ENCODE measurements around the gene ESYT1.
"Not testable (repeated sequence)": the region's sequence is repeated elsewhere in the genome, so short reads cannot be mapped to it uniquely, and the experiment has no call there.

The ESYT1 gene

GRCh38 chr12:56146492-56147460 lies 18.7 kb downstream of the ESYT1 start:
- Mint-ChIP-seq H3K27me3 (no peaks in the 10 kb centered on the region), H3K4me3 (no peak overlapping the region), H3K9me3 (no peaks in the 10 kb centered on the region), H3K27ac (peak overlapping the region in 1 of 2 donors; percentile 67), H3K36me3 (ENCODE audit: insufficient read depth) (peaks cover 51% of the 10 kb centered on the region), H3K4me1 (ENCODE audit: low read depth in 2 of 2) (peaks cover 19 to 25% of the 10 kb centered on the region in 2 donors)
- DNase-seq = no peak
- ATAC-seq (replicated peaks) = no peak

GRCh38 chr12:56150563-56150962 lies 22.5 kb downstream of the ESYT1 start:
- Mint-ChIP-seq H3K9me3 (no peaks in the 10 kb centered on the region), H3K27me3 (no peaks in the 10 kb centered on the region), H3K36me3 (ENCODE audit: insufficient read depth) (peaks cover 28% of the 10 kb centered on the region), H3K4me3 (peak overlapping the region; percentile 81 to 88), H3K4me1 (ENCODE audit: low read depth in 2 of 2) (peaks cover 11 to 15% of the 10 kb centered on the region in 2 donors), H3K27ac (peak overlapping the region; percentile 90 to 93)
- ATAC-seq (replicated peaks) (no peak), DNase-seq (no peak)

GRCh38 chr12:56151672-56152131 lies 23.6 kb downstream of the ESYT1 start:
- Mint-ChIP-seq H3K36me3 (ENCODE audit: insufficient read depth) (peaks cover 25% of the 10 kb centered on the region), H3K4me1 (ENCODE audit: low read depth in 2 of 2) (peaks cover 11 to 15% of the 10 kb centered on the region in 2 donors), H3K9me3 (no peaks in the 10 kb centered on the region), H3K4me3 (peak overlapping the region; percentile 81 to 88), H3K27ac (peak overlapping the region; percentile 90 to 93), H3K27me3 (no peaks in the 10 kb centered on the region)
- ATAC-seq (replicated peaks) (peak; percentile 73), DNase-seq (peak; percentile 40 to 64 (median 52))

GRCh38 chr12:56152132-56152755 lies 24.2 kb downstream of the ESYT1 start, which contains the start of gene MYL6B:
Gene MYL6B (plus strand): TSS chr12:56152587. CDS start chr12:56153919, 1,332 bp downstream.
- Mint-ChIP-seq H3K9me3 (no peaks in the 10 kb centered on the region), H3K4me3 (peak within 1 kb of the TSS; percentile 81 to 88), H3K4me1 (ENCODE audit: low read depth in 2 of 2) (peaks cover 14 to 19% of the 10 kb centered on the region in 2 donors), H3K27me3 (no peaks in the 10 kb centered on the region), H3K27ac (peak within 1 kb of the TSS; percentile 90 to 93), H3K36me3 (ENCODE audit: insufficient read depth) (peaks cover 25% of the 10 kb centered on the region)
- DNase-seq = peak; percentile 86 to 87 (median 87)
- peak; percentile 95 for ATAC-seq (replicated peaks)

GRCh38 chr12:56152756-56153677 lies 24.9 kb downstream of the ESYT1 start:
- Mint-ChIP-seq H3K4me1 (ENCODE audit: low read depth in 2 of 2) (peaks cover 20 to 23% of the 10 kb centered on the region in 2 donors), H3K27ac (peak overlapping the region; percentile 90 to 93), H3K4me3 (peak overlapping the region; percentile 81 to 88), H3K36me3 (ENCODE audit: insufficient read depth) (peaks cover 29% of the 10 kb centered on the region), H3K27me3 (no peaks in the 10 kb centered on the region), H3K9me3 (no peaks in the 10 kb centered on the region)
- no peak for ATAC-seq (replicated peaks)
- DNase-seq = no peak

- Mint-ChIP-seq H3K4me1 (ENCODE audit: low read depth in 2 of 2) (peaks cover 20 to 25% of the 10 kb centered on the region in 2 donors), H3K9me3 (no peaks in the 10 kb centered on the region), H3K27ac (peak overlapping the region in 1 of 2 donors; percentile 93), H3K36me3 (ENCODE audit: insufficient read depth) (peaks cover 34% of the 10 kb centered on the region), H3K4me3 (peak overlapping the region; percentile 81 to 88), H3K27me3 (no peaks in the 10 kb centered on the region)
- DNase-seq = no peak
- ATAC-seq (replicated peaks) = no peak
Measured at GRCh38 chr12:56153678-56154065, 25.6 kb downstream of the ESYT1 start.

- no peak for ATAC-seq (replicated peaks)
- H3K4me3 Mint-ChIP-seq = no peak overlapping the region
- H3K9me3 Mint-ChIP-seq = no peaks in the 10 kb centered on the region
- DNase-seq = no peak
- no peaks in the 10 kb centered on the region for H3K27me3 Mint-ChIP-seq
- H3K27ac Mint-ChIP-seq = no peak overlapping the region
- peaks cover 27 to 31% of the 10 kb centered on the region in 2 donors for H3K4me1 Mint-ChIP-seq (ENCODE audit: low read depth in 2 of 2)
- H3K36me3 Mint-ChIP-seq (ENCODE audit: insufficient read depth) = peaks cover 39% of the 10 kb centered on the region
Measured at GRCh38 chr12:56154246-56154771, 26.2 kb downstream of the ESYT1 start.

- Mint-ChIP-seq H3K9me3 (no peaks in the 10 kb centered on the region), H3K4me1 (ENCODE audit: low read depth in 2 of 2) (peaks cover 32 to 36% of the 10 kb centered on the region in 2 donors), H3K36me3 (ENCODE audit: insufficient read depth) (peaks cover 44% of the 10 kb centered on the region), H3K27ac (no peak overlapping the region), H3K4me3 (no peak overlapping the region), H3K27me3 (no peaks in the 10 kb centered on the region)
- DNase-seq (no peak), ATAC-seq (replicated peaks) (no peak)
Measured at GRCh38 chr12:56154818-56155217, 26.8 kb downstream of the ESYT1 start.

- H3K27ac Mint-ChIP-seq = no peak overlapping the region
Measured at GRCh38 chr12:56155256-56155845, 27.3 kb downstream of the ESYT1 start.

GRCh38 chr12:56156464-56157200 lies 28.6 kb downstream of the ESYT1 start:
- H3K27ac Mint-ChIP-seq = peak overlapping the region in 1 of 2 donors; percentile 98
- H3K27me3 Mint-ChIP-seq; ATAC-seq (replicated peaks); DNase-seq; H3K9me3 Mint-ChIP-seq: not testable (repeated sequence)
- peak overlapping the region; percentile 88 to 95 for H3K4me3 Mint-ChIP-seq
- H3K36me3 Mint-ChIP-seq (ENCODE audit: insufficient read depth) = peaks cover 47% of the 10 kb centered on the region
- H3K4me1 Mint-ChIP-seq (ENCODE audit: low read depth in 2 of 2) = peaks cover 42 to 45% of the 10 kb centered on the region in 2 donors

More at GRCh38 chr12:56155256-56155845, 27.3 kb downstream of the ESYT1 start:
- Mint-ChIP-seq H3K9me3 (no peaks in the 10 kb centered on the region), H3K36me3 (ENCODE audit: insufficient read depth) (peaks cover 47% of the 10 kb centered on the region), H3K4me1 (ENCODE audit: low read depth in 2 of 2) (peaks cover 37 to 39% of the 10 kb centered on the region in 2 donors), H3K27me3 (no peaks in the 10 kb centered on the region), H3K4me3 (peak overlapping the region in 1 of 2 donors; percentile 88)
- ATAC-seq (replicated peaks) (no peak), DNase-seq (no peak)

GRCh38 chr12:56157201-56158028 lies 29.3 kb downstream of the ESYT1 start:
- H3K27ac Mint-ChIP-seq = peak overlapping the region; percentile 95 to 98
- H3K9me3 Mint-ChIP-seq = no peaks in the 10 kb centered on the region
- no peaks in the 10 kb centered on the region for H3K27me3 Mint-ChIP-seq
- peak; percentile 28 to 45 (median 38) for DNase-seq
- H3K4me1 Mint-ChIP-seq (ENCODE audit: low read depth in 2 of 2) = peaks cover 42 to 44% of the 10 kb centered on the region in 2 donors
- peak; percentile 41 for ATAC-seq (replicated peaks)
- H3K36me3 Mint-ChIP-seq (ENCODE audit: insufficient read depth) = peaks cover 44% of the 10 kb centered on the region
- H3K4me3 Mint-ChIP-seq = peak overlapping the region; percentile 88 to 95

Data from effector memory CD8-positive, alpha-beta T cell (primary cell).